T1000 (cell line): ENCODE results near the gene SYNPR.
A peak's percentile ranks its signal among the peaks of the same experiment; 100 is the strongest.

ENCODE experiments used
- DNase-seq: peaks from one replicate; lab custom pipeline; 2025; ENCODE audit warnings: mixed read lengths; lab: John Stamatoyannopoulos, UW

Gene SYNPR

DNA sequence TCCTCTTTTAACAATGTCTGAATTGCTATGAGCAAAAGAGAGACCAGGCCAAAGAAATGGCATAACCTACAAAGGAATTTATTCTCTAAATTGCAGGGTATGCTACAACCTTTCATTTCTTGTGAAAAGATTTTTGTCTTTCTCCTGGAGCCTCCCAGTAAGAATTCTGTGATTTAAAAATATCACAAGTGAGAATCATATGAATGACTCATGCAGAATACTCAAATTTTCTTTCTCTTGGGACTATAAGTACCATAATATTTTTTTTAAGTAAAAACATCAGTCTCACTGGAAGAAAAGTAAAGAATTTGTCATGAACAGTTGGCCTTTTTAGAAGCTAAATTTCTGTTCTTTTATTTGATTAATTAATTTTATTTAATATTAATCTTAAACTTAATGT, 26.3 kb downstream of the SYNPR start:
- no peak for DNase-seq

DNA sequence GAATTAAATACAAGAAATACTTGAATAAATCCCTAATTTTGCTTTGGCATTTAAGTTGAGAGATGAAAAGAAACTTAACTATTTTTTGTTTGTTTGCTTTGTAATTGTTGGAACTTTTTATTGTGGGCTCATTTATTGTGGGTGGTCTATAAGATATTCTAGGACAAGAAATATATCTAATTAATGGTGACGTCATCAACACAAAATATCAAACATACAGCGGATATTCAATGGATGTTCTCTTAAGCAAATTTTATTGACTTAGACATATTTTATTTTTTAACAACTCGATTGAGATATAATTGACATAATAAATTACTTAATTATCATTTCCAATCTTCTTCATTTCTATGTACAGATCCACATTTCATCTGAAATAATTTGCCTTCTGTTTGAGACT, 30.0 kb downstream of the SYNPR start:
- no peak for DNase-seq

DNA sequence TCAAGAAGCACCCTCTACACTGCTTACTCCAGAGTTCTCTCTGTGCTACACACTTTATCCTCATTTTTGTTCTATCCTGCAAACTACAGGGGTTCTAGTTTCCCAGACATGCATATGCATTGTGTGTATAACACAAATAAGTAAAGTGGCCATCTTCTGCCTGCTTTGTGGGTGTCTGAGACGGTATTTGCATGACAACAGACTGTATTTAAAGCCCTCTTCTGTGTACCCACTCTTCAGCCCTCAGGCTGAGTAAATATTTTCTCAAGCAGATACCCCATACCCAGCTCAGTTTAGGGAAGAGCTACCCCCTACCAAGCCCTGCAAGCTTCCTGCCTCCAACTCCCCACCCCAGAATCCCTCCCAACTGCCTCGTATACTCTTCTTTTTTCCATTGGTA, 31.7 kb downstream of the SYNPR start:
- no peak for DNase-seq

DNA sequence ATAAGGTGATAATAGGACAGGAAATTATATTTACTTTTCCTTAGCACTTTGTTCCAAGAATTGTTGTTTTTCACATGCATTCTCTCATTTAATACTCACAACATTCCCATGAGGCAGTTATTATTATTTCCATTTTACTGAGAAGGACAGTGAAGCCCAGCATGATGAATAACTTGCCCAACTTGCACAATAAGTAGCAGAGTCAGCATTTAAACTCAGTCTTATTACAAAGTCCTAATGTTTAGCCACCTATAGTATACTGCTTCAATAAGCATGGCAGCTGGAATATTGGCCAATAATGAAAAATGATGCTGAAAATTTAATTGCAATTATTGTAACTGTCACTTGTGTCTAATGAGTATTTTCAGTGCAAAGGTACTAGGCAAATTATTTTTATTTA, 45.7 kb downstream of the SYNPR start:
- DNase-seq = no peak

DNA sequence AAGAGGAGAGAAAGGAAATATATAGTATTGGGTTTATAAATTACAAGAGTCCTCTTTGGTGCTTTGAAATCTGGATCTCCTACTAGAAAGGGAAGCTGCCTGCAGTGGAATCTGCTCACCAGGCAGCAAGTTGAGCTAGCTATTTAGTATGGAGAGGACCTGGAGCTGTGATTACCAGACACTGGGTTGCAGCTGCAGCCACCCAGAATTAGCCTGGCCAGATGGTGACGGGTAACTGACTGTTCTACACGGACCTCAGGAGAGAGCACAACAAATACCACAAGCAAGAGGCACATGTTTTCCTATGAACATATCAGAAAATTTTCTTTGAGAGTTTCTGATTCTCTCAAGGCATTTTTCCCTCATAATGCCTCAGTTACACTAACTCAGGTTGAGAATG, 46.5 kb downstream of the SYNPR start:
- DNase-seq = no peak

DNA sequence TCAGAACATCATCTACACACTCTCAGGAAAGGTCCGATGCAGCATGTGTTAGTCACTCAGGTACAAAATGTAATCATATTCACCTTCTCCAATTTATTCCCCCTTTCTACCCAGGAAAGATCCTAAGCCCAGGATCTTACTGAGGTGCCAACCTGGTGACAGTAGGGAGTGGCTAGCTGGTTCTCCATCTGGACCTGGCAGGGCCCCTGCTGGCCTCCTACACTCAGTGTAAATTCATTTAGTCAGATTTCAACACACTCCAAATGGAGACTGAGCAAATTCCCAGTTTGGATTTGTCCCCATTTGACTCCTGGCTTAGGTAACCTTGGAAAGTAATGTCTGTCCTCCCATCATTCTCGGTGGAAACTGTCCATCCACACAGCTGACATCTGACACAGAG, 47.3 kb downstream of the SYNPR start:
- no peak for DNase-seq

DNA sequence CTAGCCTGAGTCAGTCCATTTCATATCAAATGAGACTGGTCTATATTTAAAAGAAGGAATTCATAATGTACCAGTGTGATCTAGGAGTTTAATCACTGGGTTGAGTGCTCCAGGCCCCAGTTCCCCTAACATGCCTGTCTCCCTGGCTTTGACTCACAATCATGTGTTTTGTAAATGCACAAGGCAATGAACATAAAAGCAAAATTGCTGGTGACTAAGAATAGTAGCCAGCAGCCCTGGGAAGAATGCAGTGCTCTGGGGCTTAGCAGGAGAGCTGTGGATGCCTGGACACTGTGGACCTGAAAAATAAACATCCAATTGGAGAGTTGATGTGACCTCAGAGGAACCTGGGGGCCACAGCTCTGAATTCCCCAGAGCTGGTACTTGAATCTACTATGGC, 50.3 kb downstream of the SYNPR start:
- no peak for DNase-seq

DNA sequence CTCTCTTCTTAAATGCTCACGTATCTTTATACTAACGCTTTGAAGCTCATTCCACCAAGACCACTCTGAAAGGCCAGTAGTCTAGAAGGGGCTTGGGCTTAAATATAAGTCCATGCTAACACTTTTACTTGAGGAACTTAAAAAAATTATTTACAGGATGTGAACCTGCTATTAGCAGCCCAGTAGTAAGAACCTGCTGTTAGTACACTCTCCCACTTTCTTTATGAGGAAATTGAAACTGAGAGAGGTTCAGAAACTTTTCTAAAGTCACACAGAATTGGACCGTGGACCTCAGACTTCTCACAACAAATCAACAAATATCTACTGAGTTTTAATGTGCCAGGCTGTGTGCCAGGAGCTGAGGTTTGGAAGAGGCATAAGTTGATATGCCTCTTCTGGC, 53.4 kb downstream of the SYNPR start:
- DNase-seq = no peak

DNA sequence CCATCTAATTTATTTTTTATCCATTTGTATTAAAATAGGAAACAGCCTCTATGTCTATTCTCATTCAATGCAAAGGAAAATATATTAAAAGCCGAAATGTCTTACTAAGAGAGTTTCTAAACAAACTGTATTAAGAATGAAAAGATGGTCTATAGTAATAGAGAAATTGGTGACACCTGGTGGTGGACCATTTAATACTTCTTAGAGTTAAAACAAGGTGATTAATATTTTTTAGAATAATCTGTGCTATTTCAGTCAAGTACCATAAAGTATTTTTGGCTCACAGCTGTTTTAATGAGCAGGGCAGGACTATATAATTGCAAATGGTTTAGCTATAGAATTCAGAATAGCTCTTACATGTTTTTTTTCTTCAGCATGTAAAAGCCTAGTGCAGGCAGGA, 55.7 kb downstream of the SYNPR start:
- DNase-seq = no peak

DNA sequence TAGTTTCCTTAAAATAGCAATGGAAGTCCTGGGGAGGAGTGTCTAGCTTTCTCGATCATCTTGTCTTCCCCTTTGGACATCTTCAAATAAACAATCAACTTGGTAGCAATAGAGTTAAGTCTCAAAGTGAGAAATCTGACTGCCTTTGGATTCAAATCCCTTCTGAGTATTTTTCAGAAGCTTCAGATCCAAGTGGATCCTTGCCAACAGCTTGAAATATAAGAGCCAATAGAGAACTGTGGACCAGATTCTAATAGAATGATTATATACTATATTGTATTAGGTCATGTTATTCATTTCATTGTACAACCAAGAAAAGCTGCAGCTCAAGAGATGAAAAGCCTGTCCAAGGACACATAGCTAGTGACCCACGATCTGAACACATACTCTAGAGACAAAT, 60.2 kb downstream of the SYNPR start:
- no peak for DNase-seq

DNA sequence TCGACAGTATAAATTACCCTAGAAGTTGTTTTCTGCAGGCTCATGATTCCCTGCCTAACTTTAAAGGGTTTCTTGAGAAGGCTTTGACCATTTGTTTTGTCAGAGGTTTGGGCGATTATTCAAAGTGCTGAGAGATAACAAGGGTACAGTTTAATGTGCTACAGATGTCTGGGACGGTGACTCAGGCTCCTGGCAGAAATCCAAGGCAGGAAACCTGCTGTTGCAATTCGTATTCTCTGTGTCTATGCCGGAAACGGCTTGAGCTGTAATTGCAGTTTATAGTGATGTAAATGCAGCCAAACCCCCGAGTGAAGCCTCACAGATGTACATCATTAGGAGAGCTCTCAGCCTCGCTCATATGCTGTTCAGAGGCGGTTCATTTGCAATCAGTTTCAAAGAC, 65.6 kb downstream of the SYNPR start:
- DNase-seq = peak; percentile 83

DNA sequence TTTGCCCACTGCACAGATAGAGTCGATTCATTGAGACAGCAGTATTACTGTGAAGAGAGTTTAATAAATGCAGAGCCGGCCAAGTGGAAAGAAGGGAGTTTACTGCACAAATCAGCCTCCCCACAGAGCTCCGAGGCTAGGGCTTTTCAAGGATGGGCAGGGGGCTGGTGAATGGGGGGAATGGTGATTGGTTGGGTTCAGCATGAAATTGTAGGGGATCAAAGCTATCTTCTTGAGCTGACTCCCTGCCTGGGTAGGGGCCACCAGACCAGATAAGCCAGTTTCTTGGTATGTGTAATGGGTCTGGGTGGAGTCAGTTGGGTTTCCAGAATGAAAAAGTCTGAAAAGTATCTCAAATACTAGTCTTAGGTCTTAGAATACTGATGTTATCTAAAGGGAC, 66.6 kb downstream of the SYNPR start:
- DNase-seq = no peak

DNA sequence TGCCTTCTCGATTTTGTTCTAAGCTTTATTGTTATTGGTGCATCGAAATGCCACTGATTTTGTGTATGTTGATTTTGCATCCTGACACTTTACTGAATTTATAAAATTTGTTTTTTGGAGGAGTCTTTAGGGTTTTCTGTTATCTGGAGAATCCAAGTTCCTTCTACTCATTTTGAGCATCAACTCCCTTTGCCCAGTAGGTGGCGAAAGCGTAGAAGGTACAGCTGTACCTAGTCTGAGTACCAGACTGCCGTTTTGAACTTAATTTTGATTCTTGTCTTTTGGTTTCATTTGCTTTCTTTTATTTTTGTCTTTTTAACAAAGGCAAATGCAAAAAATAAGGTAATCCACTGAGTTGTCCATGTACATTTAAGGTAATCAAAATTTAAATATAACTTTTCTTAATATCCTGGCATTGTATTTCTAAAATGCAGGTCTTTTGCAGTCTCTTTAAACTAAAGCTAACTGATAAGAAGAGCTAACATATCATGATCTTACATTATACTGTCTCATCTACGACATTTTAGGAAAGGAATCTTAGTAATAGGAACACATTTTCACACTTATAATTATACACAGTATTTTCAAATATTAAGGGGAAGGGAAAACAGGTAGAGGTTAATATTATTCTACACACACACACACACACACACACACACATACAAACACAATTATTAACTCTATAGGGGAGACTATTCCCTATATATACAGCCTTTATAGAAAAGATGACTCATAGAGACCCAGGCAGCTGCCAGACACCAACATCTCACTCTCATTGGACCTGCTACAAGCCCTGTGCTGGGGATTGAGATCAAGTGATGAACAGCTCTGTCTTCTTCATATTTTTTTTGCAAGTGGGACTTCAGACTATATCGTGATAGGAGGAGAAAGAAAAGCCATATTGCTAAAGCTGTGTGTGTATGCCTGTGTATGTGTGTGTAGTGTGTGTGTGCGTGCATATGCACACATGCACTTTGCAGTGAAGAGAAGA, 71.8 kb downstream of the SYNPR start:
- DNase-seq = no peak

DNA sequence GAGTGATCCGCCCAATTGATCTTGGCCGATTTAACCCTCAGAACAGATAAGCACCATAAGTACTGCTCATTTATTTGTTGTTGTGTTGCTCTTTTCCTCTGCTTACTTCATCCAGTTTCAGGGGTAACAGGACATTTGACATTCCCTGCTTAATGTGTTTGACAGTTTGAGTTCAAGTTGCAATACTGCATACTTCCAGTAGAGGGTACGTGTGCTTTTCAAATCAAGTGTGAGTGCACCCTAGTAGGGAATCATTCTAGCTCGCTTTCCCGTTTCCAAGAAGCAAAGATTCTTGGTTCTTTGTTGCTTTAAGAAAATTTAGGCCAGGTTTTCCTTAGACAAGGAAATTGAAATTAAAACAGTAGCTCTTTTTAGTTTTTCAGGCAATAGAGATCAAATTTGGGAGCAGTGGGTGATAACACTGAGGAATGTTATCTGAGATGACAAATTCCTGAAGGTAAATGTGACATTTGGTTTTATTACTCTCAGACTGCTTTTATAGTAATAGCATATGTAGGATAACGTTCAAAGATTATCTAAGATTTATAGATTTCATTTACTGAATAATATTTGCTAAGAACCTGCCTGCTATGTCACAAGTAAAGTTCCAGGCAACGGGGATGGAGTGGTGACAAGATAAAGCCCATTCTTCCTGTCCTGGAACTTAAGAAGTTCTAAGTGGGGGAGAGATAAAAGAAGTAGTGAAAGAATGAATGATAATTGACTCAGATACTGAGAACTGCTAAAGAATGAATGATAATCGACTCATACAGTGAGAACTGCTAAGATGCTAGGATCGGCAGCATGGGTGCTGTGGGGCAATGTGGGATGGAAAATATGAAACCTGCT, 73.3 kb downstream of the SYNPR start:
- no peak for DNase-seq

DNA sequence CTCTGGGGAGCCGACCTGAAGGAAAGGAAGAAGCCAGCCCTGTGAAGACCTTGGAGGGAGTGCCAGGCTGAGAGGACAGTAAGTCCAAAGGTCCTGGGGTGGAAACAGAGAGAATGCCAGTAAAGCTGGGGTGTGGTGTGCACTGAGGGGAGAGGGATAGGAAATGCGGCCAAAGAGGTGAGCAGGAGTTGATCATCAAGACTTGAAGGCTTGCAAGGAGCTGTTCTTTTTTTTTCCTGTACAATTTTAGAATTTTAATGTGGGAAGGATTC, 73.8 kb downstream of the SYNPR start:
- DNase-seq = no peak

DNA sequence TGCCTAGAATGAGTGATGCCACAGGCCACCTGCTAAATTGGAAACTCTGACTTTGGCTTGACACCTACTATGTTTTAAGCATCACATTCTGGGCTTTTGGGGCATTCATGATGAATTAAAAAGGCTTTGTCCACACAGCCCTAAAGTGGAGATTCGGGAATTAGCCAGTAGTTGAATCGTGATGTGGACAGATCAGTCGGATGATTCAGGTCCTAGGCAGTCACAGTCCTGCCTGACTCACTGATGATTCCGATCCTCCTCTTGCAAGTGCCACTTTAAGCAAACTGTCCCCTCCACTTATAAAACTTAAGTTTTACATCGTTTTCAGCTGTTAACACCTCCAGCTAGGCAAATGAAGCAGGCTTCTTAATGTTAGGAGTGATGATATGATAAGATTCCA, 75.3 kb downstream of the SYNPR start:
- no peak for DNase-seq

DNA sequence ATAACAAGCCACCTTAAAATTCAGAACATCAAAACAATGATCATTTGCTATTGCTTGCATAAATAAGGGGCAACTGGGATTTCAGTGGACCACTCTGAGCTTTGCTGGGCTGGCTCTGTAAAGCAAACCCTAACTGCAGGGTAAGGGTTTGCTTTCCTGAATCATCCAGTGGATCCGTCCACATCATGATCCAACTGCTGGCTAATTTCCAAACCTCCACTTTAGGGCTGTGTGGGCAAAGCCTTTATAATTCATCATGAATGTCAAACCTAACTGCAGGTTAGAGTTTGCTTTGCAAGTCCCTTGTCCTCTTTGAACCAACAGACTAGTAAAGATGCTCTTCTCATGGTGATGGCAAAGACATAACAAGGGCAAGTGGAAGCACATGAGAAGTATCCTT, 76.1 kb downstream of the SYNPR start:
- DNase-seq = no peak

DNA sequence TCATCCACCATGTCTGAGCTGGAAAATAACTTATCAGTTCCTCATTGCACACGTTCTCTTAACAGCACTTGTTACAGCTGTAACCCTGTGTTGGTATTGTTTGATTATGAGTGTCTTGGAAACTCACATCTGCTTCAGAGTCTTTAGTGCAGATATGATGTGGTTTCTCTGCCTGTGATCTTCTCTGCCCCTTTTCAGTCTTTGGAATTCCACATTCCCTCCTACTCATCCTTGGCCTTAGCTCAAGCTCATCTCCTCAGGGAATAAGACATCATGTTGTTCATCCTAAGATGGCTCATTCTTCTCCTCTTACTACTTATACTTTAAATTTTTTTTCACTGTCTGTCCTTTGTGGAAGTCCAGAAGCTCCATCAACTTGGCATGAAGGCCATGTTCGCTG, 77.7 kb downstream of the SYNPR start:
- DNase-seq = no peak

DNA sequence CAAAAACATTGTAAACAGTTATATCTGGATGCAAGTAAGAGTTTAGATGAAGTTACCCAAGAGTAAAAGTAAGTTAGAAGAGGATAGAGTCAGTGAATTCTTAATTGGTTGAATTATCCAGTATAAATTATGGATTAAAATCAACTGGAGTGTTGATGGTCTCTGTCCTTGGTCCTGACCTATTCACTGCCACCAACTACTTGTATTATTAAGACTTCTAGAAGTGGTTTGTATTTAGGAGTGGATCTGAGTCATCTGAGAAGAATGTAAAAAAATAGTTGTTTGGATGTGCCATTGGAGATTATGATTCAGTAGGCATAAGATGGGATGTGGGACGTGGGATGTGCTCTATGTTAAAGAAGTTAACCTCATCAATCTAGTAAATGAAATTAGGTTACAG, 86.4 kb downstream of the SYNPR start:
- no peak for DNase-seq

DNA sequence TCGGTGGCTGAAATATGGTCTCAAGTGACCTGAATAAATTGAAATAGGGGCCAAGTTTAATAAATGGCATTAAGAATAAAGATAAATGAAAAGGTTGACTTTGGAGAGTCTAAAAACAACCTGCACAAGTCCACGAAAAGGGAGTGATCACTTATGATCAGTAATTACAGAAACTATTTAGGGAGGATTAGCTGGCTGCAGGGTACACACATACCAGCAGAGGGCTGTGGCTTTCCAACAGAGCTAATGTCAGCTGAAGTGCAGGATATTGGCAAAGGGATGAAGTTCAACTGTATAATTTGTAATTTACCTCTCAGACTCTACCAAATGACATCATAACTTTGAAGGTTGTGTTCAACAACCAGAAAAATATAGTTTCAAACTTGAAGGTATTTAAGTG, 86.8 kb downstream of the SYNPR start:
- no peak for DNase-seq

DNA sequence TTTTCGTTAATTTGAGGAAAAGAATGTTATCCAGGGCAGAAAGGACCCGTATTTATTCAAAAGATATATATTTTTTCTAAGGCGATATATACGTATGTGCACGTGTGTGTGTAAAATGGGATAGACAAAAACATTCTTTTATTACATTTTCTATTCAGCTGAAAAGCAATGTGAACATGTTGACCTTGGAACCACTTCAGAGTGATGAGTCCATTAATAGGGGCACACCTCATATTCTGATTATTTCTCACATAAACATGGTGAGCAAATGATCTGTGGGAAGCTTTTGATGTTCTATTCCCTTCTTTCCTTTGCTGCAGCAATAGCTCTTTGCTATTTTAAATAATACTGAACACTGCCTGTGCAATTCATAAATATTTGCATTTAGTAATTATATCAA, 87.6 kb downstream of the SYNPR start:
- DNase-seq = no peak

DNA sequence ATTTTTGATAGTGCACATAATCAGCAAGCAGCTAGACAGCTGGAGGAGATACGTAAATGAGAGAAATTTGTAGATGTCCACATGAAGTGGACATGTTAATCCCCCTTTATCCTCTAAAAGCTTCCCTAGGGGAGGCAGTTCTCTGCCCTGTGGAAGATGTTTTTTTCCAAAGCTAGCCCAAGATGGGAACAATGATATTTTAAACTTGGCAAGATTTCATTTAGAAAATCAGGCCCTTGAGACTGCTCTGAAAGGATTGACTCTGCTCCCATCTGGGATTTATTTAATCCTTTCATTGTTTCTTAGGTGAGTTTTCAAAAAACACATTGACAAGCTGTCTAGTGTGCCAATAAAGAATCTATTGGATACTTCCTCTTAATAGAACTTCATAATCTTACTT, 92.0 kb downstream of the SYNPR start:
- DNase-seq = no peak

DNA sequence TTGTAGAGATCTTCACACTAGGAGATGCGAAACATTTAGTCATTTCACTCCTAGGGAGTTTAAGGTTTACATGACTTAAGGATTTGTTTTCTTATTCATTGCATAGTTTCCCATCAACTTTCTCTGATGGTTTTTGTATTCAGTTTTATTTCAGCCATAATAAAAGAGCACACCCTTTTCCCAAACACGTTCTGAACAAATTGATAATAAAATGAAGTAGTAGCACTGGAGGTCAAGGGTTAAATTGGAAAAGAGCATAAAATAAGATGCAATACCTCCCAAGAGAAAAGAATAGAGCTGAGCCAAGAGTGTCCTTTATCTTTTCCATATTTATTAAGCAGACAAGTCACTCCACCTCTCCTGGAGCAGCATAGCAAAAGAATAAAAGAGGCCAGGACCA, 104.9 kb downstream of the SYNPR start:
- no peak for DNase-seq
